ENCODE results near the gene ST7L.

ST7L gene

DNA sequence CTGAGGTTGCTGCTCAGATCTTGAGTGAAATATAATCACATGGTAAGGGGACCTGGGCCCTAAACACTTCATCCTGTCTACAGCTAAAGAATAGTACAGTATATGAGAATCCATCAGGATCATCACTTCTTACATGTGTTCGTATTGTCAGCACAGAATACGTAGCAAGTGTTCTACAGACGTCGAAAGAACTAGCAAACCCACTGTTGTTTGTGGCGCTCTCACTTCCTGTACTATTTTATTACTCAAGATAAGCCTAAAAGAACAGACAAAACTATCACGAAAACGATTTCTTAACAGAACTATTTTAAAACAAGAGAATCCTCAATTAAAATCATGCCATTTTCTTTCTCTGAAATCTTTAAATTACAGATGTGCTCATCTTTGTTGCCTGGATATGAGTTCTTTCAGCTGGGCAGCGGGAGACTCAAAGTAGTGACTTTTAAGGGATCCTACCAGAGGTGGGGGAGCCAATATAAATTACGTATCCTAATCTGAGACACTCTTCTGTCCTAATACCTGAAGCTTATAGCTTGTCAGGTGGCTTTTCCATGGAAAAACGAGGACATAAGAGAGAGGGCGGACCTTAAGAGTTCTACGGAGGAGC, 724 bp downstream of the ST7L start:
- no peak for DNase-seq

- peak in 1 of 56 donors; percentile 7 for DNase-seq
Observed at GRCh38 chr1:112614460-112615065, 4.4 kb downstream of the ST7L start.

DNA sequence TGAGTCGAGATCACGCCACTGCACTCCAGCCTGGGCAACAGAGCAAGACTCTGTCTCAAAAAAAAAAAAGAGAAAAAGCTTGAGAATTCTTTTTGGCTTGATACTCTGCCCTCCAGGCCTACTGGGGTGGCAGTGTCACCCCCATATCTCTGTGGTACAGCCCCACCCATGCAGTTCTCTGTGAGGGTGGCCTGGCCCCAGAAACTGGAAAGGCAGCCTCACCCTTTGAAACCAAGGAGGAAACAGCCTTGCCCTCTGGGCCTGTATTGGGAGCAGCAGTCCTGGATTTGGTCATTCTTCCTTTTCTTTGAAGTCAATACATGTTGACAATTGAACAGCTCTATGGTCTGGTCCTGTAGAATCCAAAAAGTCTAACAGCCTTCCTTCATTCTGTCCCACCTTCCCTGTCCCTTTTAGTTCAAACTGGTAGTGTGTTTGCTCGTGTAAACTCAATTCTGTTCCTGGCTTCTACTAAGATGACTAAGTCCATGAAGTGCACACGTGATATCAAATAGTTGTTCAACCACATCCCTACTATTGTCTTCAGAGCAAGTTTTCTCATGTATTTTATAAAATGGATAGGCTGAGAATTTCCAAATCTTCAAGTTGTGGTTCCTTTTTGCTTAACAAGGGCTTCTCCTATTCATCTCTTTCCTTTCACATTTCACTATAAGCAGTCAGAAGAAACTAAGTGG, 13.2 kb downstream of the ST7L start:
- DNase-seq, result no peak

GRCh38 chr1:112603541-112603940, 15.4 kb downstream of the ST7L start:
- no peak for DNase-seq

- DNase-seq, result no peak
Observed at GRCh38 chr1:112603012-112603411, 15.9 kb downstream of the ST7L start.

DNA sequence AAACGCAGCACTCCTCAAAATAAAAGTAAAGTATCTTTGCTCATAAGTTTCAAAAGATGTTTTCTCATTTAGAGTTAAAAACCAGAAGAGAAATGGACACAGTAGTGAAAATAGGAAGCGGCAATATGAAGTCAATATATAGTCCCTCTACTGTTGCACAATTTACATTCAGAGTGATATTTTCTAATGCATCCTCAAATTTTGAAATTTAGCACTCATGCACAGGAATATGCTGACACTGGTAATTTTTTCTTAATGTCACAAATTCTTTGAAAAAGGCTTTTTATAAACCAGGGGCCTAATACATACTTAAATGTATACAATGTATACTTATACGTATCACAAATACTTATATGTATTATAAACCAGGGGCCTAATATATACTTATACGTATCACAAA, 19.5 kb downstream of the ST7L start:
- DNase-seq, result no peak

- DNase-seq, result no peak
Observed at GRCh38 chr1:112594208-112594876, 24.6 kb downstream of the ST7L start.

- no peak for DNase-seq
Observed at GRCh38 chr1:112589766-112590165, 29.2 kb downstream of the ST7L start.

- no peak for DNase-seq
Observed at GRCh38 chr1:112583366-112583765, 35.6 kb downstream of the ST7L start.

- no peak for DNase-seq
Observed at GRCh38 chr1:112581586-112582192, 37.3 kb downstream of the ST7L start.

DNA sequence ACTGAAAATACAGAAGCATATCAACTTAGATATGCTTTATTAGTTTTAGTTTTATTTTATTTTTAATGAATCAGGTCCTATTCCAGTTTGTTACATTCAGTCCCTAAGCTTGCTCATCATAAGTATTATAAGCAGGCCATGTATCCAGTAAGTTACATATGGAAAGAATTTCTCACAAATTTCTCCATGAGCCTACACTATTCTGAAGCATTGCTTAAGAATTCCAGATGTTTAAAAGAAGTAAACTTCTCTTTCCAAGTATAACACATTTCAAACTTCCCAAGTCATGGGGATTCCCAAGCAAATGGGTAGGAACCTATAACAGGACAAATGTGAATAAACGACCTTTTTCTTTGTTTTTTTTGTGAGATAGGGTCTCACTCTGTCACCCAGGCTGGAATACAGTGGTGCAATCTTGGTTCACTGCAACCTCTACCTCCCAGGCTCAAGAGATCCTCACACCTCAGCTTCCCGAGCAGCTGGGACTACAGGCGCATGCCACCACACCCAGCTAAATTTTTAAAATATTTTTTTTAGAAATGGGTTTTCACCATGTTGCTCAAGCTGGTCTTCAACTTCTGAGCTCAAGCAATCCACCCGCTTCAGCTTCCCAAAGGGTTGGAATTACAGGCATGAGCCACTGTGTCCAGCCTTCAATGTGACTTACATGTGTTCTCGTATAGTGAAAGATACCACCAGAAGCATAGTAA, 39.0 kb downstream of the ST7L start:
- no peak for DNase-seq

- DNase-seq, result no peak
Observed at GRCh38 chr1:112576240-112576639, 42.7 kb downstream of the ST7L start.

GRCh38 chr1:112575154-112575804, 43.7 kb downstream of the ST7L start:
- DNase-seq, result no peak

GRCh38 chr1:112565800-112566199, 53.1 kb downstream of the ST7L start:
- DNase-seq, result no peak

- DNase-seq, result no peak
Observed at GRCh38 chr1:112564081-112564480, 54.9 kb downstream of the ST7L start.

DNA sequence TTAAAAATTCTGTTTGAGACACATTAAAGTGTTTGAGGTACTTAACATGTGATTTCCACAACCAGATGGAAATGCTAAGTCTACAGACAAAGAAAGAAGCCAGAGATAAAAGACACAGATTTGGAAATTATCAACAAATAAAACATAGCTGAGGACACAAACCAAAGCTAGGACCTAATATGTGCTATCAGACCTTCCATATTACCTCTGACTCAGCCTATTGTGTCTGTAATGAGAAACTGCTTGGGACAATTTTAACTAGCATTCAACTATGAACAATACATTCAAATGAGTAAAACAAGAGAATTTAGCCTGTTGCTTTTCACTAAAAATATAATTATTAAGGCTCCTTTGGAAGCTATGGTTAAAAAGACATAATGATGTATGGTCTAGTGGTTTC, 55.6 kb downstream of the ST7L start:
- DNase-seq, result no peak

DNA sequence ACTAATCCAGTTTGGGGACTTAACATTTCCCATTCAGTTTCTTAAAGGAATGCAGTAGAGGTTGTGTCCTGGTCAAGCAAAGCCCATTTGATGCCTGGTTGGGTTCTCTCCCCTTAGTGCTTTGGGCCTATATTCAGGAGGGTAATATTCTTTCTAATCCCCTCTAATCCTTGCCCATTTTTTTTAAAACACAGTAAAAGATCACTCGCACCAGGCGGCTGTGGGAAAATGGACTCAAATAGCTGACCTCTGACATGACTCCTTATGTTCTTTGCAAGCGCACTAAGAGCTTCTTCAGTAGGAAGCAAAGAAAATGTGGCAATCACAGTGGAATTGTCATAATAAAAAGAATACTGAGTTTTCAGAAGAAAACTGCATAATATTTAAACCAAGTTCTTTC, 60.3 kb downstream of the ST7L start:
- DNase-seq, result no peak

DNA sequence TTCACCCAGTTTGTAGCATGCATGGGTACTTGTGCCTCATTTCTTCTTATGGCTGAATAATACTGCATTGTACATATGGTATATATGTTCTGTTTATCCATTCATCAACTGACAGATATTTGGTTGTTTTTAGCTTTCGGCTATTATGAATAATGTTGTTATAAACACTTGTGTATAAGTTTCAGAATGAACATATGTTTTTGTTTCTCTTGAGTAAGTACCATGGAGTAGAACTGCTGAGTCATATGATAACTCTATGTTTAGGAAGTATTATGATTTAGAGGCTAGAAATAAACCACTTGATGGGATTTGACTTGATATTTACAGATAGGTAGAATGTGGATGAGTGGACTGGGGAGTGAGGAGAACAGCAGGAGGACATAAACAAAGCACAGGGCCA, 61.6 kb downstream of the ST7L start:
- no peak for DNase-seq

GRCh38 chr1:112554411-112554810, 64.5 kb downstream of the ST7L start:
- DNase-seq, result no peak

GRCh38 chr1:112549590-112549989, 69.4 kb downstream of the ST7L start:
- DNase-seq, result no peak

DNA sequence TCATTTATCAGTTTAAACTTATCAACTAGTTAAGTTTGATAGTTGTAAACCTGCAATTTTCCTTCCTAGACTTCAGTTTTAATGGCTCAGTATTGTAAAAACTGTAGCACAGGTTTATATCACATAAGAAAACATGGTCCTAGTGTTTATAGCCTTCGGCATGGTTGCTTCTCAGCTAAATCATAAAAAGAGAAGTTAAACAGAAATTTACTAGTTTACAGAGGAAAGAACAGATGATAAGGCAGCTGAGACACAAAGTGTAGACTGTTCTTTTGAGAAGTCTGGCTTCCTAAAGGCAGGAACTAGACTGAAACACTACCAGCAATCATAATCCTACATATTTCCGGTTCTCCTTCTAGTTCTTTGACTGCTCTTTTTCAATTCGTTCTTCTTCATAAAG, 70.4 kb downstream of the ST7L start:
- DNase-seq, result no peak
